Activated CD4-positive, CD25-positive, alpha-beta regulatory T cell (primary cell): ENCODE data around the gene CRADD.

ENCODE experiments used
- DNase-seq, 4 experiments: peaks; one replicate each; lab custom pipeline; 2025; lab: John Stamatoyannopoulos, UW

Gene CRADD

GRCh38 chr12:93841671-93842070 lies 164.5 kb downstream of the CRADD start:
- no peak for DNase-seq

GRCh38 chr12:93844164-93844784 lies 167.1 kb downstream of the CRADD start:
- no peak for DNase-seq

- no peak for DNase-seq
These were observed 169.9 kb downstream of the CRADD start for GRCh38 chr12:93846936-93847516.

- no peak for DNase-seq
These were observed 170.6 kb downstream of the CRADD start for GRCh38 chr12:93847517-93848474.

GRCh38 chr12:93848523-93849101 lies 171.4 kb downstream of the CRADD start:
- no peak for DNase-seq

GRCh38 chr12:93849946-93850345 lies 172.8 kb downstream of the CRADD start:
- no peak for DNase-seq

GRCh38 chr12:93850481-93851256 lies 173.5 kb downstream of the CRADD start:
- DNase-seq = no peak

GRCh38 chr12:93851257-93851671 lies 174.1 kb downstream of the CRADD start:
- DNase-seq = no peak

GRCh38 chr12:93852173-93852591 lies 175.0 kb downstream of the CRADD start:
- DNase-seq = no peak

- no peak for DNase-seq
These were observed 176.7 kb downstream of the CRADD start for GRCh38 chr12:93853698-93854478.

GRCh38 chr12:93855261-93855660 lies 178.1 kb downstream of the CRADD start:
- DNase-seq = no peak

- no peak for DNase-seq
These were observed 179.4 kb downstream of the CRADD start for GRCh38 chr12:93856611-93857010.

- DNase-seq = no peak
These were observed 180.2 kb downstream of the CRADD start for GRCh38 chr12:93857279-93857938.

- no peak for DNase-seq
These were observed 180.8 kb downstream of the CRADD start for GRCh38 chr12:93857991-93858447.

- no peak for DNase-seq
These were observed 183.6 kb downstream of the CRADD start for GRCh38 chr12:93860668-93861373.

GRCh38 chr12:93862424-93862823 lies 185.2 kb downstream of the CRADD start:
- DNase-seq = no peak

- DNase-seq = no peak
These were observed 188.6 kb downstream of the CRADD start for GRCh38 chr12:93865751-93866150.

GRCh38 chr12:93868771-93869170 lies 191.6 kb downstream of the CRADD start:
- DNase-seq = no peak

- DNase-seq = no peak
These were observed 193.0 kb downstream of the CRADD start for GRCh38 chr12:93870020-93870795.
